ENCODE data around the gene SCFD1.

GRCh38 chr14:30597504-30597903 is 24.6 kb upstream of the SCFD1 start:
- no peak for TF ChIP-seq CTCF (IDR thresholded peaks at IDR 0.05; ENCODE audit: insufficient read depth, low read length, poor library complexity, severe bottlenecking)
- no peak for TF ChIP-seq EZH2phosphoT487 (conservative IDR thresholded peaks at IDR 0.05; ENCODE audit: low read length)
